Stimulated activated effector memory CD8-positive, alpha-beta T cell treated with anti-CD3 and anti-CD28 coated beads, Interleukin-12 subunit alpha, Interleukin-12 subunit beta, amount 100 ng/mL, for 72 hours (primary cell): ENCODE results near the gene TSPOAP1.

ENCODE experiments used
- ATAC-seq: fragments of 150-1000 bp; cut with Tn5 transposase; 2 replicates; pipeline ENCODE4 v1.10.0; 2021
- DNase-seq, 2 donors: peaks; one replicate each; pipeline ENCODE4 v3.0.0; 2021 to 2022; ENCODE audit warnings: low spot score in 2 of 2
- H3K27ac Mint-ChIP-seq: one replicate; pipeline ENCODE4 v1.8.0; 2022; ENCODE audit warnings: mild to moderate bottlenecking, mixed read lengths
- H3K36me3 Mint-ChIP-seq: one replicate; pipeline ENCODE4 v1.8.0; 2022; ENCODE audit warnings: mild to moderate bottlenecking, mixed read lengths
- H3K4me1 Mint-ChIP-seq: one replicate; pipeline ENCODE4 v1.8.0; 2022; ENCODE audit warnings: mixed read lengths
- H3K4me3 Mint-ChIP-seq: one replicate; pipeline ENCODE4 v1.8.0; 2022; ENCODE audit warnings: mild to moderate bottlenecking, mixed read lengths
- H3K9me3 Mint-ChIP-seq: one replicate; pipeline ENCODE4 v1.8.0; 2022; ENCODE audit warnings: mixed read lengths

The TSPOAP1 gene

GRCh38 chr17:58330538-58330996, 2.0 kb upstream of the TSPOAP1 start:
- Mint-ChIP-seq H3K27ac (peak overlapping the region; percentile 100), H3K9me3 (no peaks in the 10 kb centered on the region), H3K4me3 (peak overlapping the region; percentile 100), H3K36me3 (peaks cover 100% of the 10 kb centered on the region), H3K4me1 (peaks cover 90% of the 10 kb centered on the region)
- DNase-seq (peak in 1 of 2 donors; percentile 79), ATAC-seq (peak; percentile 1)

- peak overlapping the region; percentile 100 for H3K4me3 Mint-ChIP-seq
- H3K27ac Mint-ChIP-seq: peak overlapping the region; percentile 100
- H3K9me3 Mint-ChIP-seq: no peaks in the 10 kb centered on the region
- DNase-seq (peak in 1 of 2 donors; percentile 78), ATAC-seq (peak; percentile 52)
- peaks cover 91% of the 10 kb centered on the region for H3K4me1 Mint-ChIP-seq
- H3K36me3 Mint-ChIP-seq: peaks cover 100% of the 10 kb centered on the region
These were observed 1.4 kb upstream of the TSPOAP1 start for GRCh38 chr17:58329810-58330537.

- H3K36me3 Mint-ChIP-seq: peaks cover 98% of the 10 kb centered on the region
These were observed 627 bp upstream of the TSPOAP1 start for GRCh38 chr17:58329035-58329809.

GRCh38 chr17:58327363-58328194, 1.0 kb downstream of the TSPOAP1 start:
- Mint-ChIP-seq H3K4me1 (peaks cover 86% of the 10 kb centered on the region), H3K27ac (peak overlapping the region; percentile 100), H3K9me3 (no peaks in the 10 kb centered on the region), H3K4me3 (peak overlapping the region; percentile 100), H3K36me3 (peaks cover 98% of the 10 kb centered on the region)
- peak in 1 of 2 donors; percentile 89 for DNase-seq
- no peak for ATAC-seq

More at GRCh38 chr17:58329035-58329809, 627 bp upstream of the TSPOAP1 start:
- peak; percentile 68 to 91 for DNase-seq
- peaks cover 87% of the 10 kb centered on the region for H3K4me1 Mint-ChIP-seq
- no peaks in the 10 kb centered on the region for H3K9me3 Mint-ChIP-seq
- H3K27ac Mint-ChIP-seq: peak overlapping the region; percentile 100
- ATAC-seq: peak; percentile 56
- peak overlapping the region; percentile 100 for H3K4me3 Mint-ChIP-seq

- no peaks in the 10 kb centered on the region for H3K9me3 Mint-ChIP-seq
- peaks cover 87% of the 10 kb centered on the region for H3K4me1 Mint-ChIP-seq
- DNase-seq (peak in 1 of 2 donors; percentile 76), ATAC-seq (no peak)
- peaks cover 98% of the 10 kb centered on the region for H3K36me3 Mint-ChIP-seq
- H3K4me3 Mint-ChIP-seq: peak overlapping the region; percentile 100
- H3K27ac Mint-ChIP-seq: peak overlapping the region; percentile 100
These were observed 1.8 kb downstream of the TSPOAP1 start for GRCh38 chr17:58326609-58327362.

GRCh38 chr17:58325976-58326468, 2.6 kb downstream of the TSPOAP1 start:
- H3K4me1 Mint-ChIP-seq: peaks cover 85% of the 10 kb centered on the region
- peaks cover 98% of the 10 kb centered on the region for H3K36me3 Mint-ChIP-seq
- H3K9me3 Mint-ChIP-seq: no peaks in the 10 kb centered on the region
- DNase-seq (no peak), ATAC-seq (no peak)
- H3K4me3 Mint-ChIP-seq: peak overlapping the region; percentile 100
- H3K27ac Mint-ChIP-seq: peak overlapping the region; percentile 100

- Mint-ChIP-seq H3K9me3 (no peaks in the 10 kb centered on the region), H3K36me3 (peaks cover 98% of the 10 kb centered on the region), H3K4me3 (peak overlapping the region; percentile 34), H3K27ac (peak overlapping the region; percentile 100), H3K4me1 (peaks cover 78% of the 10 kb centered on the region)
- DNase-seq (no peak), ATAC-seq (no peak)
These were observed 3.3 kb downstream of the TSPOAP1 start for GRCh38 chr17:58325289-58325726.

GRCh38 chr17:58324409-58325288, 3.9 kb downstream of the TSPOAP1 start:
- DNase-seq (no peak), ATAC-seq (no peak)
- H3K4me1 Mint-ChIP-seq: peaks cover 76% of the 10 kb centered on the region
- no peaks in the 10 kb centered on the region for H3K9me3 Mint-ChIP-seq
- H3K27ac Mint-ChIP-seq: peak overlapping the region; percentile 100
- peak overlapping the region; percentile 34 for H3K4me3 Mint-ChIP-seq
- peaks cover 98% of the 10 kb centered on the region for H3K36me3 Mint-ChIP-seq

GRCh38 chr17:58324056-58324408, 4.6 kb downstream of the TSPOAP1 start:
- H3K36me3 Mint-ChIP-seq: peaks cover 98% of the 10 kb centered on the region
- ATAC-seq: no peak
- peaks cover 75% of the 10 kb centered on the region for H3K4me1 Mint-ChIP-seq
- H3K27ac Mint-ChIP-seq: peak overlapping the region; percentile 87
- no peak overlapping the region for H3K4me3 Mint-ChIP-seq
- no peak for DNase-seq
- H3K9me3 Mint-ChIP-seq: no peaks in the 10 kb centered on the region

- peaks cover 92% of the 10 kb centered on the region for H3K36me3 Mint-ChIP-seq
- peak overlapping the region; percentile 87 for H3K27ac Mint-ChIP-seq
These were observed 5.1 kb downstream of the TSPOAP1 start for GRCh38 chr17:58323366-58324055.

GRCh38 chr17:58322581-58323185, 5.9 kb downstream of the TSPOAP1 start:
- Mint-ChIP-seq H3K9me3 (no peaks in the 10 kb centered on the region), H3K36me3 (peaks cover 92% of the 10 kb centered on the region), H3K27ac (peak overlapping the region; percentile 87), H3K4me3 (no peak overlapping the region), H3K4me1 (peaks cover 71% of the 10 kb centered on the region)
- ATAC-seq (no peak), DNase-seq (no peak)

More at GRCh38 chr17:58323366-58324055, 5.1 kb downstream of the TSPOAP1 start:
- Mint-ChIP-seq H3K4me1 (peaks cover 71% of the 10 kb centered on the region), H3K4me3 (no peak overlapping the region), H3K9me3 (no peaks in the 10 kb centered on the region)
- DNase-seq: no peak
- ATAC-seq: no peak

- peaks cover 92% of the 10 kb centered on the region for H3K36me3 Mint-ChIP-seq
- peak overlapping the region; percentile 87 for H3K27ac Mint-ChIP-seq
- ATAC-seq: no peak
- DNase-seq: no peak
- H3K4me1 Mint-ChIP-seq: peaks cover 71% of the 10 kb centered on the region
- H3K4me3 Mint-ChIP-seq: no peak overlapping the region
- H3K9me3 Mint-ChIP-seq: no peaks in the 10 kb centered on the region
These were observed 6.7 kb downstream of the TSPOAP1 start for GRCh38 chr17:58321571-58322525.
